ENCODE results near the gene PACRG. TPM values are rescaled to one million over a fixed set of nuclear protein-coding genes. Genes with fewer than 3 reads are reported as not detected.

The PACRG gene
- total RNA-seq, 5 donors from 2014 or later (not counting 1 experiment from before 2014, with no cell fraction given), result 0.20 to 3.0 (median 1.2) TPM; not detected in 1

- no peak for DNase-seq
- Mint-ChIP-seq H3K9me3 (peaks cover 0 to 2% (median 0%) of the 10 kb centered on the region in 3 donors), H3K4me3 (no peak overlapping the region), H3K27ac (no peak overlapping the region), H3K36me3 (no peaks in the 10 kb centered on the region), H3K4me1 (peaks cover 0 to 1% (median under 1%) of the 10 kb centered on the region in 3 donors), H3K27me3 (no peaks in the 10 kb centered on the region)
- Histone ChIP-seq H3K27ac (ENCODE audit: low read length) (no peak overlapping the region), H3K9me3 (no peaks in the 10 kb centered on the region), H3K4me1 (ENCODE audit: control insufficient read depth in 1 of 2, extremely low read depth in 1 of 2, insufficient read depth in 2 of 2, low read length in 2 of 2) (no peaks in the 10 kb centered on the region), H3K27me3 (replicated peaks in 1 of 2; ENCODE audit: control insufficient read depth in 2 of 2, extremely low read depth in 1 of 2, insufficient read depth in 2 of 2, low read length in 1 of 2) (no peaks in the 10 kb centered on the region), H3K36me3 (ENCODE audit: control insufficient read depth in 2 of 2, extremely low read depth in 1 of 2, insufficient read depth in 1 of 2, low read length in 1 of 2) (no peaks in the 10 kb centered on the region), H3K4me3 (ENCODE audit: control insufficient read depth in 1 of 2, extremely low read depth in 1 of 2, low read length in 1 of 2) (no peak overlapping the region)
- ATAC-seq (replicated peaks in 1 of 4), result no peak
- POLR2A ChIA-PET, result interaction anchor here in 1 of 2 donors (0.6 kb wide), 1 partner anchor 141 kb away, joined by 5 read pairs; no protein-coding TSS in a partner anchor
- CTCF ChIA-PET, result no interaction called here
- WGBS (ENCODE audit: insufficient coverage), result no CpG with 5 or more reads among the region's 3 CpGs
Measured at GRCh38 chr6:162773996-162774395, 46.2 kb downstream of the PACRG start.

GRCh38 chr6:162777091-162777490, 49.3 kb downstream of the PACRG start:
- no peaks in the 10 kb centered on the region for H3K4me1 Mint-ChIP-seq
- ATAC-seq (replicated peaks in 1 of 4), result no peak
- no peak overlapping the region for H3K4me3 ChIP-seq (ENCODE audit: control insufficient read depth in 1 of 2, extremely low read depth in 1 of 2, low read length in 1 of 2)
- H3K4me1 ChIP-seq (ENCODE audit: control insufficient read depth in 1 of 2, extremely low read depth in 1 of 2, insufficient read depth in 2 of 2, low read length in 2 of 2), result no peaks in the 10 kb centered on the region
- no peaks in the 10 kb centered on the region for H3K9me3 ChIP-seq
- H3K27me3 ChIP-seq (replicated peaks in 1 of 2; ENCODE audit: control insufficient read depth in 2 of 2, extremely low read depth in 1 of 2, insufficient read depth in 2 of 2, low read length in 1 of 2), result no peaks in the 10 kb centered on the region
- ChIA-PET POLR2A (no interaction called here), CTCF (no interaction called here)
- WGBS (ENCODE audit: insufficient coverage), result 95% methylated on average over 6 of the region's 7 CpGs
- no peak overlapping the region for H3K27ac ChIP-seq (ENCODE audit: low read length)
- H3K27ac Mint-ChIP-seq, result no peak overlapping the region
- no peak for DNase-seq
- peaks cover 6 to 22% (median 13%) of the 10 kb centered on the region in 3 donors for H3K9me3 Mint-ChIP-seq
- no peaks in the 10 kb centered on the region for H3K36me3 ChIP-seq (ENCODE audit: control insufficient read depth in 2 of 2, extremely low read depth in 1 of 2, insufficient read depth in 1 of 2, low read length in 1 of 2)
- no peaks in the 10 kb centered on the region for H3K36me3 Mint-ChIP-seq
- no peaks in the 10 kb centered on the region for H3K27me3 Mint-ChIP-seq
- no peak overlapping the region for H3K4me3 Mint-ChIP-seq

- Mint-ChIP-seq H3K27ac (no peak overlapping the region), H3K27me3 (no peaks in the 10 kb centered on the region), H3K4me3 (no peak overlapping the region), H3K9me3 (peaks cover 6 to 23% (median 14%) of the 10 kb centered on the region in 3 donors), H3K4me1 (no peaks in the 10 kb centered on the region), H3K36me3 (no peaks in the 10 kb centered on the region)
- Histone ChIP-seq H3K27ac (ENCODE audit: low read length) (no peak overlapping the region), H3K27me3 (replicated peaks in 1 of 2; ENCODE audit: control insufficient read depth in 2 of 2, extremely low read depth in 1 of 2, insufficient read depth in 2 of 2, low read length in 1 of 2) (no peaks in the 10 kb centered on the region), H3K4me1 (ENCODE audit: control insufficient read depth in 1 of 2, extremely low read depth in 1 of 2, insufficient read depth in 2 of 2, low read length in 2 of 2) (no peaks in the 10 kb centered on the region), H3K9me3 (no peaks in the 10 kb centered on the region), H3K4me3 (ENCODE audit: control insufficient read depth in 1 of 2, extremely low read depth in 1 of 2, low read length in 1 of 2) (no peak overlapping the region), H3K36me3 (ENCODE audit: control insufficient read depth in 2 of 2, extremely low read depth in 1 of 2, insufficient read depth in 1 of 2, low read length in 1 of 2) (no peaks in the 10 kb centered on the region)
- ATAC-seq (replicated peaks in 1 of 4) (no peak), DNase-seq (no peak)
- ChIA-PET POLR2A (no interaction called here), CTCF (no interaction called here)
- WGBS (ENCODE audit: insufficient coverage), result 90% methylated on average over 4 of the region's 8 CpGs
Measured at GRCh38 chr6:162778603-162779002, 50.8 kb downstream of the PACRG start.

- WGBS (ENCODE audit: insufficient coverage), result 85% methylated on average over 6 of the region's 8 CpGs
- POLR2A ChIA-PET, result no interaction called here
Measured at GRCh38 chr6:162785632-162786242, 58.0 kb downstream of the PACRG start.

GRCh38 chr6:162798546-162799266, 70.9 kb downstream of the PACRG start:
- peak in 1 of 35 experiments; percentile 2 for DNase-seq
- ATAC-seq (replicated peaks in 1 of 4), result no peak
- H3K27ac ChIP-seq (ENCODE audit: low read length), result no peak overlapping the region
- peaks cover 8 to 12% (median 11%) of the 10 kb centered on the region in 3 donors for H3K4me1 Mint-ChIP-seq
- peaks cover 0 to 6% of the 10 kb centered on the region in 2 donors for H3K27me3 Mint-ChIP-seq
- H3K36me3 ChIP-seq (ENCODE audit: control insufficient read depth in 2 of 2, extremely low read depth in 1 of 2, insufficient read depth in 1 of 2, low read length in 1 of 2), result no peaks in the 10 kb centered on the region
- no peaks in the 10 kb centered on the region for H3K36me3 Mint-ChIP-seq
- CTCF ChIA-PET, result no interaction called here
- peak overlapping the region in 1 of 3 donors; percentile 39 for H3K4me3 Mint-ChIP-seq
- POLR2A ChIA-PET, result interaction anchor here in 1 of 2 donors (0.6 kb wide), 1 partner anchor 35 kb away, joined by 3 read pairs; no protein-coding TSS in a partner anchor
- no peaks in the 10 kb centered on the region for H3K9me3 ChIP-seq
- H3K27me3 ChIP-seq (replicated peaks in 1 of 2; ENCODE audit: control insufficient read depth in 2 of 2, extremely low read depth in 1 of 2, insufficient read depth in 2 of 2, low read length in 1 of 2), result no peaks in the 10 kb centered on the region
- no peaks in the 10 kb centered on the region for H3K4me1 ChIP-seq (ENCODE audit: control insufficient read depth in 1 of 2, extremely low read depth in 1 of 2, insufficient read depth in 2 of 2, low read length in 2 of 2)
- no peak overlapping the region for H3K4me3 ChIP-seq (ENCODE audit: control insufficient read depth in 1 of 2, extremely low read depth in 1 of 2, low read length in 1 of 2)
- H3K9me3 Mint-ChIP-seq, result no peaks in the 10 kb centered on the region
- WGBS (ENCODE audit: insufficient coverage), result 46% methylated on average over 2 of the region's 4 CpGs
- H3K27ac Mint-ChIP-seq, result no peak overlapping the region

More at GRCh38 chr6:162785632-162786242, 58.0 kb downstream of the PACRG start:
- Histone ChIP-seq H3K36me3 (ENCODE audit: control insufficient read depth in 2 of 2, extremely low read depth in 1 of 2, insufficient read depth in 1 of 2, low read length in 1 of 2) (no peaks in the 10 kb centered on the region), H3K4me3 (ENCODE audit: control insufficient read depth in 1 of 2, extremely low read depth in 1 of 2, low read length in 1 of 2) (no peak overlapping the region), H3K4me1 (ENCODE audit: control insufficient read depth in 1 of 2, extremely low read depth in 1 of 2, insufficient read depth in 2 of 2, low read length in 2 of 2) (no peaks in the 10 kb centered on the region), H3K9me3 (no peaks in the 10 kb centered on the region), H3K27me3 (replicated peaks in 1 of 2; ENCODE audit: control insufficient read depth in 2 of 2, extremely low read depth in 1 of 2, insufficient read depth in 2 of 2, low read length in 1 of 2) (no peaks in the 10 kb centered on the region), H3K27ac (ENCODE audit: low read length) (no peak overlapping the region)
- ATAC-seq (replicated peaks in 1 of 4) (no peak), DNase-seq (no peak)
- Mint-ChIP-seq H3K9me3 (peaks cover 4 to 17% (median 14%) of the 10 kb centered on the region in 3 donors), H3K36me3 (no peaks in the 10 kb centered on the region), H3K27ac (no peak overlapping the region), H3K4me3 (no peak overlapping the region), H3K4me1 (no peaks in the 10 kb centered on the region), H3K27me3 (no peaks in the 10 kb centered on the region)
- CTCF ChIA-PET, result no interaction called here

- Histone ChIP-seq H3K4me1 (ENCODE audit: control insufficient read depth in 1 of 2, extremely low read depth in 1 of 2, insufficient read depth in 2 of 2, low read length in 2 of 2) (no peaks in the 10 kb centered on the region), H3K36me3 (ENCODE audit: control insufficient read depth in 2 of 2, extremely low read depth in 1 of 2, insufficient read depth in 1 of 2, low read length in 1 of 2) (no peaks in the 10 kb centered on the region), H3K9me3 (no peaks in the 10 kb centered on the region), H3K27ac (ENCODE audit: low read length) (no peak overlapping the region), H3K27me3 (replicated peaks in 1 of 2; ENCODE audit: control insufficient read depth in 2 of 2, extremely low read depth in 1 of 2, insufficient read depth in 2 of 2, low read length in 1 of 2) (peaks cover 0 to 4% of the 10 kb centered on the region in 2 experiments), H3K4me3 (ENCODE audit: control insufficient read depth in 1 of 2, extremely low read depth in 1 of 2, low read length in 1 of 2) (no peak overlapping the region)
- DNase-seq, result no peak
- H3K9me3 Mint-ChIP-seq, result peaks cover 5 to 7% (median 6%) of the 10 kb centered on the region in 3 donors
- POLR2A ChIA-PET, result no interaction called here
- H3K4me3 Mint-ChIP-seq, result no peak overlapping the region
- WGBS (ENCODE audit: insufficient coverage), result 96% methylated on average over 4 of the region's 10 CpGs
- no peak overlapping the region for H3K27ac Mint-ChIP-seq
- ATAC-seq (replicated peaks in 1 of 4), result no peak
- H3K4me1 Mint-ChIP-seq, result no peaks in the 10 kb centered on the region
- no peaks in the 10 kb centered on the region for H3K27me3 Mint-ChIP-seq
- H3K36me3 Mint-ChIP-seq, result no peaks in the 10 kb centered on the region
- CTCF ChIA-PET, result interaction anchor here in 1 of 2 donors (0.6 kb wide), 1 partner anchor 27 kb away, joined by 3 read pairs; no protein-coding TSS in a partner anchor
Measured at GRCh38 chr6:162814426-162814973, 86.7 kb downstream of the PACRG start.
